GM23248 (cell line): ENCODE results near the gene KCNH2. TPM values are rescaled to one million over a fixed set of nuclear protein-coding genes. Genes with fewer than 3 reads are reported as not detected.

Experiments used
- DNase-seq: peaks from one replicate; pipeline ENCODE4 v3.0.0-alpha.2; 2015
- H2AFZ ChIP-seq: fragments of 200-600 bp; sonication (generic); 2 replicates; pipeline ENCODE4 v1.6.1; 2016; ENCODE audit warnings: antibody characterized with exemption
- H3F3A ChIP-seq: fragments of 200-600 bp; sonication (generic); 2 replicates; pipeline ENCODE4 v1.6.1; 2016; ENCODE audit warnings: mild to moderate bottlenecking, antibody characterized with exemption, mixed run types; ENCODE audit not compliant: insufficient read depth
- H3K27ac ChIP-seq: fragments of 200-600 bp; sonication (generic); 2 replicates; pipeline ENCODE4 v1.5.1; 2016; ENCODE audit warnings: mild to moderate bottlenecking
- H3K27me3 ChIP-seq: fragments of 200-600 bp; sonication (generic); replicated peaks from 2 replicates; pipeline ENCODE4 v1.6.1; 2016; ENCODE audit warnings: mild to moderate bottlenecking; ENCODE audit not compliant: insufficient read depth
- H3K36me3 ChIP-seq: fragments of 200-600 bp; sonication (generic); 2 replicates; pipeline ENCODE4 v1.6.1; 2016; ENCODE audit warnings: low read depth, mild to moderate bottlenecking
- H3K4me1 ChIP-seq: fragments of 200-600 bp; sonication (generic); 2 replicates; pipeline ENCODE4 v1.6.1; 2016; ENCODE audit warnings: mild to moderate bottlenecking; ENCODE audit not compliant: insufficient read depth
- H3K4me2 ChIP-seq: fragments of 200-600 bp; sonication (generic); one replicate; pipeline ENCODE4 v1.6.1; 2016; ENCODE audit warnings: mild to moderate bottlenecking; ENCODE audit not compliant: unreplicated experiment
- H3K4me3 ChIP-seq: fragments of 200-600 bp; sonication (generic); 2 replicates; pipeline ENCODE4 v1.5.1; 2016; ENCODE audit warnings: mild to moderate bottlenecking
- H3K79me2 ChIP-seq: fragments of 200-600 bp; sonication (generic); 2 replicates; pipeline ENCODE4 v1.6.1; 2016; ENCODE audit warnings: mild to moderate bottlenecking; ENCODE audit not compliant: insufficient read depth
- H3K9ac ChIP-seq: fragments of 200-600 bp; sonication (generic); 2 replicates; pipeline ENCODE4 v1.6.1; 2016; ENCODE audit warnings: mild to moderate bottlenecking
- H3K9me2 ChIP-seq: fragments of 200-600 bp; sonication (generic); 2 replicates; pipeline ENCODE4 v1.6.1; 2016; ENCODE audit warnings: mixed run types, mild to moderate bottlenecking, moderate library complexity; ENCODE audit not compliant: insufficient read depth
- H3K9me3 ChIP-seq: fragments of 200-600 bp; sonication (generic); one replicate; pipeline ENCODE4 v1.6.1; 2017; ENCODE audit warnings: low read depth
- H4K20me1 ChIP-seq: fragments of 200-600 bp; sonication (generic); 2 replicates; pipeline ENCODE4 v1.6.0; 2016; ENCODE audit not compliant: insufficient read depth
- EZH2 ChIP-seq: fragments of 200-600 bp; sonication (generic); IDR thresholded peaks from 2 replicates; pipeline ENCODE4 v1.6.1; 2018; ENCODE audit warnings: antibody characterized with exemption, mild to moderate bottlenecking; ENCODE audit not compliant: insufficient read depth, poor library complexity, severe bottlenecking
- EZH2phosphoT487 ChIP-seq: fragments of 200-600 bp; sonication (generic); IDR thresholded peaks from 2 replicates; pipeline ENCODE4 v1.6.1; 2018; ENCODE audit warnings: antibody characterized with exemption, moderate library complexity, mild to moderate bottlenecking, low read depth; ENCODE audit not compliant: insufficient read depth
- WGBS, 2 experiments: methylation state at CpG; one replicate each; pipeline ENCODE4 v1.1.6; 2015 to 2017; ENCODE audit warnings: low lambda C conversion rate in 2 of 2, low coverage in 1 of 2; ENCODE audit errors: missing lambda C conversion rate in 2 of 2; 5-methylcytosine and 5-hydroxymethylcytosine counted together
- in situ Hi-C: fragments of 300-500 bp; cut with MboI; formaldehyde crosslinking; loops from 2 replicates; pipeline ENCODE4 v1.15.0; 2020
- polyA plus RNA-seq: library from polyadenylated mRNA; unstranded; fragments of >200 nt; fragmentation: Nextera tagmentation; extraction: Ambion mirVana; gene quantifications from 2 replicates; pipeline ENCODE4 v1.2.1, GENCODE V29; 2016
- total RNA-seq: library from RNA; depleted of rRNA; stranded (reverse); fragments of >200 nt; shearing (Covaris generic); gene quantifications from 2 replicates; pipeline ENCODE4 v1.2.3, GENCODE V29; 2014

KCNH2 gene
- total and polyA plus RNA-seq, 2 experiments from 2014 or later = not detected

DNA sequence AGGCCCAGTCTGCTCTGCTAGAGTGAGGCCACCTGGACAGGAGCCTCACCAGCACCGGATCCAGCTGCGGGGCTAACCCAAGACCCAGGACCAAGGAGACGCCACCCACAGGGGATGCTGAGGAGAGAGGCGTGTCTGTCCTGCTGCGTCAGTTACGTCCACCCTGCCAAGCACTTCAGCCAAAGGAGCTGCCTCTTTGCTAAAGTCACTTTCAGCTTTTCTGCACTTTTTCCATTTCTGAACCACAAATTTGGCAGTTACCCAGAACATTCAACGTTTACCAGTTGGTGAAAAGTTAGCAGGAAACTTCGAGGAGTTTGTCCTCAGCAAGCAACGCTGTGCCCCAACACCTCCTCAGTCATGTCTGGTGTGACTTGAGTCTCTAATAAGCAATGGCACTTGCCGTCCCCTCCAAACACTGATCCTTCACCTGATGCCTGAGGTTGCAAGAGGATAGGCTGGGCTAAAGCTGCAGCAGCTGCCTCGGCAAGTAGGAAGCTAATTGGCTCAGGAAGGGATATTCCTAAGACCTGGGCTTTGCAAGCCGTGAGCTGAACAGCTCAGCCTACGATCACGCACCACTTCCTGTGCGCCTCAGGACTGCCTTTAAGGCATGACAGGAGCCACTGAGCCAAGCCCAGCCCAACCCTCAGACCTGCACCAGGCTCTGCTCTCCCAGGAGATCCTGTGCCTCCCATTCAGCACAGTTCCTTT lies 40.1 kb downstream of the KCNH2 start:
- WGBS, 2 experiments = 13% methylated on average over 15 of the region's 15 CpGs
- in situ Hi-C loops = no loop called here
- peaks cover 20% of the 10 kb centered on the region for H3K27me3 ChIP-seq

DNA sequence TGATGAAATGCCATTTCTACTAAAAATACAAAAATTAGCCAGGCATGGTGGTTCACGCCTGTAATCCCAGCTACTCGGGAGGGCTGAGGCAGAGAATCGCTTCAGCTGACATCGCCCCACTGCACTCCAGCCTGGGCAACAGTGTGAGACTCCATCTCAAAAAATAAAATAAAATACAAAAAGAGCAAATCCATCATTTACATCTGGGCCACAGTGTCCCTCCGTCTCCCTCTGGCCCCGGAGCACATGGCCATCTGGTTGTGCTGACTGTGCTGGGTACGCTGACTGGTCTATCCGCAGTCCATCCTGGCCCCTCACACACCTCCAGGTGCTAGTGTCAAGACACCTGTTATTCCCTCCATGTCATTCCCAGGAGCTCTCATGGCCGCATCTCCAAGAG lies 42.1 kb downstream of the KCNH2 start:
- H3K9me3 ChIP-seq = no peaks in the 10 kb centered on the region
- H3K9me2 ChIP-seq = no peaks in the 10 kb centered on the region
- peaks cover 20% of the 10 kb centered on the region for H3K27me3 ChIP-seq
- H3K79me2 ChIP-seq = no peaks in the 10 kb centered on the region
- no peak overlapping the region for H3K9ac ChIP-seq
- no peak for DNase-seq
- H3F3A ChIP-seq = no peaks in the 10 kb centered on the region
- in situ Hi-C loops = no loop called here
- TF ChIP-seq EZH2 (no peak), EZH2phosphoT487 (no peak)
- no peak overlapping the region for H3K4me3 ChIP-seq
- WGBS, 2 experiments = 70 to 72% methylated on average over 9 of the region's 9 CpGs
- H3K4me2 ChIP-seq = no peak overlapping the region
- no peaks in the 10 kb centered on the region for H3K36me3 ChIP-seq
- H2AFZ ChIP-seq = no peak overlapping the region
- H4K20me1 ChIP-seq = no peaks in the 10 kb centered on the region
- H3K4me1 ChIP-seq = no peaks in the 10 kb centered on the region
- no peak overlapping the region for H3K27ac ChIP-seq

More for the DNA sequence above, 40.1 kb downstream of the KCNH2 start:
- Histone ChIP-seq H3K79me2 (no peaks in the 10 kb centered on the region), H3K9me2 (no peaks in the 10 kb centered on the region), H3K9ac (no peak overlapping the region), H3K9me3 (no peaks in the 10 kb centered on the region), H3K4me1 (no peaks in the 10 kb centered on the region), H3K36me3 (no peaks in the 10 kb centered on the region), H2AFZ (peak overlapping the region; percentile 10; the same call in 1 of the 2 replicates), H3K4me3 (no peak overlapping the region), H3K4me2 (no peak overlapping the region), H3F3A (no peaks in the 10 kb centered on the region), H3K27ac (no peak overlapping the region), H4K20me1 (no peaks in the 10 kb centered on the region)
- peak; percentile 36 for DNase-seq
- TF ChIP-seq EZH2 (no peak), EZH2phosphoT487 (no peak)

DNA sequence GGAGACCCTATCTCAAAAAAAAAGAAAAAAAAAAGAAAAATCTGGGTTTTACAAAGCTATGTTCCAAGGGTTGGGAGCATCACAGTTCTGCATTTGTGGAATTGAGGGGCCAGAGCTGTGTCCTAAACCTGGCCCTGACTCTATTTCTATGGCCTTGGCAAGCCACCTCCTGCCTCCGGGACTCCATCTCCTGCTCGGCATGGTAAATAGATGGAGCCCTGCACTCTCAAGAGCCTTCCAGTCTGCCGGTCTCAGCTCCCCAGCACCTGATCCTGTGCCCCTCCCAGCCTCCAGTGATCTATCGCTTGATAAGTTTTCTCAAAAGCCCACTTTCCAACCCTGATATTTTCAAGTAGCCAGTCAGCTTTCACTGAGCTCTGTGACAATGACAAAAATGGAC lies 43.0 kb downstream of the KCNH2 start:
- no peaks in the 10 kb centered on the region for H3K79me2 ChIP-seq
- H3K36me3 ChIP-seq = no peaks in the 10 kb centered on the region
- H3K4me2 ChIP-seq = no peak overlapping the region
- peaks cover 16% of the 10 kb centered on the region for H3K27me3 ChIP-seq
- no peaks in the 10 kb centered on the region for H4K20me1 ChIP-seq
- H3K9ac ChIP-seq = no peak overlapping the region
- H2AFZ ChIP-seq = no peak overlapping the region
- H3F3A ChIP-seq = no peaks in the 10 kb centered on the region
- H3K9me2 ChIP-seq = no peaks in the 10 kb centered on the region
- H3K27ac ChIP-seq = no peak overlapping the region
- 65 to 75% methylated on average over 4 of the region's 4 CpGs for WGBS, 2 experiments
- DNase-seq = no peak
- H3K4me1 ChIP-seq = no peaks in the 10 kb centered on the region
- in situ Hi-C loops = no loop called here
- H3K4me3 ChIP-seq = no peak overlapping the region
- TF ChIP-seq EZH2 (no peak), EZH2phosphoT487 (no peak)
- no peaks in the 10 kb centered on the region for H3K9me3 ChIP-seq

DNA sequence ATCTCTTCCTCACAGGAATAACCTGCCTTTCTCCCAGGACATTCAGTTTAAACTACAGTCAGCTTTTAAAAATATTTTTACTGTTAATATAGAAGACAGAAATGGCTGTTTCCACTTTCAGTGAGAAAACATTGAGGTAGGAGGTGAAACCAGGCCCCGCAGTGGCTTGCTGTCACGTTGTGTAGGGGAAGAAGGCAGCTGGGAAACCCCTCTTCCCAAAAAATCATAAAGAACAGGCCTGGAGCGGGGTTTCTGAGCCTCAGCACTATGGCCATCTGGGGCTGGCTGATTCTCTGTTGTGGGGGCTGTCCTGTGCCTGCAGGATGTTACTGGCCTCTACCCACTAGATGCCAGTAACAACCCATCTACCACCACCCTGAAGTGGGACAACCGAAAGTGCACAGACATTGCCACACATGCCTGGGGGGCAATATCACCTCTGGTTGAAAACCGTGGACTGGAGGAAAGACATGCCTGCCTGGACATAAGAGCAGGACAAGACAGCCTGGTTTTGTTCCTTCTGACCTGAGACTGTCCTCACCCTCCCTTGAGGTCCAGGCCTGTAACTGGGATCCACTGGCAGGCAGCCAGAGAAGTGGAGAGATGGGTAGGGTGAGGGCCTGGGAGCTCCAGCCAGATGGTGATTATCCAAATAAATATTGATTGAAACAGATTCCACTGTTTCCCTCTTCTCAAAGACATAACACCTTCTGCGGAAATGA lies 43.9 kb downstream of the KCNH2 start:
- no peaks in the 10 kb centered on the region for H3K36me3 ChIP-seq
- no peak for DNase-seq
- H3K4me3 ChIP-seq = no peak overlapping the region
- peaks cover 25% of the 10 kb centered on the region for H3K27me3 ChIP-seq
- H3K4me1 ChIP-seq = no peaks in the 10 kb centered on the region
- H3K79me2 ChIP-seq = no peaks in the 10 kb centered on the region
- no peaks in the 10 kb centered on the region for H3K9me2 ChIP-seq
- H3K4me2 ChIP-seq = no peak overlapping the region
- no peak for TF ChIP-seq EZH2phosphoT487
- TF ChIP-seq EZH2 = no peak
- no peaks in the 10 kb centered on the region for H4K20me1 ChIP-seq
- no peaks in the 10 kb centered on the region for H3K9me3 ChIP-seq
- H3K27ac ChIP-seq = no peak overlapping the region
- H2AFZ ChIP-seq = no peak overlapping the region
- in situ Hi-C loops = no loop called here
- no peaks in the 10 kb centered on the region for H3F3A ChIP-seq
- 39 to 46% methylated on average over 6 of the region's 6 CpGs for WGBS, 2 experiments
- H3K9ac ChIP-seq = no peak overlapping the region
